Osteoblast (primary cell): ENCODE data around the gene ARHGEF40. TPM values are rescaled to one million over a fixed set of nuclear protein-coding genes. Genes with fewer than 3 reads are reported as not detected.

Source experiments
- DNase-seq: peaks from one replicate; pipeline ENCODE4 v3.0.0; 2011; ENCODE audit warnings: low spot score, mixed read lengths; ENCODE audit not compliant: insufficient read length; ENCODE audit errors: missing footprints
- H2AFZ ChIP-seq: 2 replicates; pipeline ENCODE4 v1.6.0; 2011; ENCODE audit warnings: mild to moderate bottlenecking, low read length
- H3K27ac ChIP-seq: 2 replicates; pipeline ENCODE4 v1.5.1; 2011; ENCODE audit warnings: mild to moderate bottlenecking, low read depth, low read length, moderate library complexity
- H3K27me3 ChIP-seq: 2 replicates; pipeline ENCODE4 v1.6.0; 2012; ENCODE audit warnings: mild to moderate bottlenecking, control low read depth, inconsistent platforms, low read length, moderate library complexity; ENCODE audit not compliant: insufficient read depth
- H3K36me3 ChIP-seq: 2 replicates; pipeline ENCODE4 v1.5.1; 2011; ENCODE audit warnings: mild to moderate bottlenecking, low read length, control low read depth, moderate library complexity; ENCODE audit not compliant: insufficient read depth
- H3K4me1 ChIP-seq: 2 replicates; pipeline ENCODE4 v1.5.1; 2011; ENCODE audit warnings: mild to moderate bottlenecking, low read length, control low read depth, moderate library complexity; ENCODE audit not compliant: insufficient read depth
- H3K4me2 ChIP-seq: 2 replicates; pipeline ENCODE4 v1.6.0; 2011; ENCODE audit warnings: mild to moderate bottlenecking, low read length; ENCODE audit not compliant: insufficient read depth
- H3K4me3 ChIP-seq: fragments of 200-600 bp; sonication (generic); 3 replicates; pipeline ENCODE4 v1.5.1; 2012; ENCODE audit warnings: mild to moderate bottlenecking, low read length, inconsistent platforms; ENCODE audit not compliant: insufficient read depth
- H3K79me2 ChIP-seq: 2 replicates; pipeline ENCODE4 v1.6.0; 2012; ENCODE audit warnings: mild to moderate bottlenecking, low read length, control low read depth, inconsistent platforms; ENCODE audit not compliant: insufficient read depth
- H3K9me3 ChIP-seq: 2 replicates; pipeline ENCODE4 v1.5.1; 2011; ENCODE audit warnings: low read depth, low read length, control low read depth
- H4K20me1 ChIP-seq: 2 replicates; pipeline ENCODE4 v1.6.0; 2012; ENCODE audit warnings: mild to moderate bottlenecking, low read length, control low read depth; ENCODE audit not compliant: insufficient read depth
- CTCF ChIP-seq: IDR thresholded peaks from 2 replicates; pipeline ENCODE4 v1.5.1; 2011; ENCODE audit warnings: mild to moderate bottlenecking, low read depth, low read length, moderate library complexity; ENCODE audit errors: extremely low read depth
- total RNA-seq: library from RNA; depleted of rRNA; stranded (reverse); fragments of >200 nt; gene quantifications from 2 replicates; pipeline ENCODE4 v1.2.3, GENCODE V29; 2012

Gene ARHGEF40
- total RNA-seq, 1 donor, result 33.3 TPM

DNA sequence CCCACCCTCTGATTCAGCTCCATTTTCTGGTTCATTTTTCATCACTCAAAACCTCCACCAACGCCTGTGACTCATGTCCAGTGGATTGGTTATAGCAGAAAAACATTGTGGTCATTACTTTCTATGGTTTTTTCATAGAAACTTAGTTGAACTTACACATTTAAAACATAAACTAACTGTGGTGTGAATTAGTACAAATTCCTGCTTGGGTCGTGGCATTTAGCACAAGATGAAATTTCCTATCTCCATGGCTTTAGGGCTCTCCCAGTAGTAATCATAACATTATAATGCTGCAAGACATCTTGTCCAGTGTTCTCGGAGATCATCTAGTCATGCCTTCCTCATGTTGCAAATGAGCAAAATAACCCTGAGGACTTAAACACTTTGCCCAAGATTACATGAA lies 20.8 kb upstream of the ARHGEF40 start:
- Histone ChIP-seq H3K4me3 (peak overlapping the region; percentile 52), H3K79me2 (no peaks in the 10 kb centered on the region), H4K20me1 (no peaks in the 10 kb centered on the region), H3K9me3 (no peaks in the 10 kb centered on the region), H2AFZ (peak overlapping the region; percentile 67), H3K4me1 (peaks cover 17% of the 10 kb centered on the region), H3K27ac (no peak overlapping the region), H3K4me2 (peak overlapping the region; percentile 76), H3K36me3 (no peaks in the 10 kb centered on the region), H3K27me3 (peaks cover 7% of the 10 kb centered on the region)
- DNase-seq, result peak; percentile 36
- TF ChIP-seq CTCF, result no peak

DNA sequence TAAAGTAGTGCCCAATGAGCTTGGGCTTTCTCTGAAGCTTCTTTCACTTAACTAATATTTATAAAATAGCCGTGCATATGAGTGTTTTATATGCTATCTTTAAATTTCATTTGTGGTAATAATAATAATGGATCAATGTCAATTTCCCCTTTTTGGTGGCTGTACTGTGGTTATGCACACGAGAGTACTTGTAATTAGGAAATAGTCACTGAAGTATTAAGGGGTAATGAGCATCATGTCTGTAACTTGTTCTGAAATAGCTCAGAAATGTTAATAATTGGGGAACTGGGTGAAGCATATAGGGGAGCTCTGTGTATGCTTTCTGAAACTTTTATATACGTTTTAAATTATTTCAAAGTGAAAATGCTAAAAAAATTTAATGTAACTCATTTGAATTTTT lies 19.5 kb upstream of the ARHGEF40 start:
- H3K4me1 ChIP-seq, result peaks cover 17% of the 10 kb centered on the region
- H3K27ac ChIP-seq, result no peak overlapping the region
- no peaks in the 10 kb centered on the region for H3K79me2 ChIP-seq
- no peaks in the 10 kb centered on the region for H3K36me3 ChIP-seq
- DNase-seq, result no peak
- no peak for TF ChIP-seq CTCF
- H3K27me3 ChIP-seq, result no peaks in the 10 kb centered on the region
- H3K4me2 ChIP-seq, result no peak overlapping the region
- H3K9me3 ChIP-seq, result no peaks in the 10 kb centered on the region
- no peak overlapping the region for H3K4me3 ChIP-seq
- no peaks in the 10 kb centered on the region for H4K20me1 ChIP-seq
- H2AFZ ChIP-seq, result no peak overlapping the region

DNA sequence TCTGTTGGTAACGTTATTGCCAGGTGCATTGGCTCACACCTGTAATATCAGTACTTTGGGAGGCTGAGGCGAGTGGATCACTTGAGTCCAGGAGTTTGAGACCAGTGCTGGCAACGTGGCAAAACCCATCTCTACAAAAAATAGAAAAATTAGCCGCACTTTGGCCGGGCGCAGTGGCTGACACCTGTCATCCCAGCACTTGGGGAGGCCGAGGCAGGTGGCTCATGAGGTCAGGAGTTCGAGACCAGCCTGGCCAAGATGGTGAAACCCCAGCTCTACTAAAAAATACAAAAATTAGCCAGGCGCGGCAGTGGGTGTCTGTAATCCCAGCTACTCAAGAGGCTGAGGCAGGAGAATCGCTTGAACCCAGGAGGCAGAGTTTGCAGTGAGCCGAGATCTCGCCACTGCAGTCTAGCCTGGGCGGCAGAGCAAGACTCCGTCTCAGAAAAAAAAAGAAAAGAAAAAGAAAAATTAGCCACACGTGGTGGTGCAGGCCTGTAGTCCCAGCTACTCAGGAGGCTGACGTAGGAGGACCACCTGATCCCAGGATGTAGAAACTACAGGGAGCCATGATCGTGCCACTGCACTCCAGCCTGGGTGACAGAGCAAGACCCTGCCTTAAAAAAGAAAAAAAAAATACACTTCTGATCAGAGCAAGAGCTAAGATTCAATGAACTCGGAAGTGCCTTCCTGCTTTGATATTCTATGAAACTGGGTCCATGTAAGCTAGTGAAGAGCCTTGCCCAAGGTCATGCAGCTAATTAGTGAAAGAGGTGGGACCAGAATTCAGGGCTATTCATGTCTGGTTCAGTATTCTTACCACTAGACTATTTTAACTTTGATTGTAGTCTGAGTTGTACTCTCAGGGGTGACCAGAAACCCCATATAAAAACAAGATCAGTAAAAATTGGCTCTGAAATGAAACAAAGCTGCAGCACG lies 16.7 kb upstream of the ARHGEF40 start:
- Histone ChIP-seq H3K4me2 (no peak overlapping the region), H3K9me3 (no peaks in the 10 kb centered on the region), H3K4me1 (peaks cover 21% of the 10 kb centered on the region), H2AFZ (no peak overlapping the region), H3K36me3 (no peaks in the 10 kb centered on the region), H3K27ac (no peak overlapping the region), H3K27me3 (no peaks in the 10 kb centered on the region), H4K20me1 (no peaks in the 10 kb centered on the region), H3K4me3 (no peak overlapping the region), H3K79me2 (no peaks in the 10 kb centered on the region)
- no peak for DNase-seq
- no peak for TF ChIP-seq CTCF

DNA sequence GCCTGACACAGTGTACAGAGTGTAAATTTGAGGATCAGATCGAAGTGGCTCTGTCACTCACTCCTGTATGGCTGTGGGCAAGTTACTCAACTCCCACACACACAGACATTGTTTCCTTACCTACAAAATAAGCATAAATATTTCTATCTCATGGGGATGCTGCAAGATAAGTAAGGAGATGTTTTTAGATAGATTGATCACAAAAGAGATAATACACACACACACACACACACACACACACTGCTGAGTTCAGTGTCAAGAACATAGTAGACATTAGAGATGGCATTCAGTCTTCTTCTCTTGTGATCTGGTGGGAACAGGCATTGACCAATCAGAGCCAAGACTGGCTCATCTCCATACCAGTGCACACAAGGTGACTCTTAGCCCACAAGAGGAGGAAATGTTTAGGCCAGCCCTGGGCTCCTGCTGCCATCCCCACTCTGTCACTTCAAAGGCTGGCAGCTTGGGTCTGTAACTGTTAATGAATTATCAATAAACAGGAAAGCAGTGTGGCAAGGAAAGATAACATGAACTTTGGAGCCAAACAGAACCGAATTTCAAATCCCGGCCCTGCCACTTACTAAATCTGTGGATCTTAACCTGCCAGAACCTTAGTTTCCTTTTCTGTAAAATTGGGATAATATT lies 15.9 kb upstream of the ARHGEF40 start:
- Histone ChIP-seq H3K4me3 (no peak overlapping the region), H3K27me3 (no peaks in the 10 kb centered on the region)

More for the DNA sequence above, 15.9 kb upstream of the ARHGEF40 start:
- no peak overlapping the region for H3K4me2 ChIP-seq
- H2AFZ ChIP-seq, result no peak overlapping the region
- H3K9me3 ChIP-seq, result no peaks in the 10 kb centered on the region
- no peaks in the 10 kb centered on the region for H3K79me2 ChIP-seq
- no peaks in the 10 kb centered on the region for H4K20me1 ChIP-seq
- H3K36me3 ChIP-seq, result no peaks in the 10 kb centered on the region
- DNase-seq, result no peak
- H3K4me1 ChIP-seq, result peaks cover 17% of the 10 kb centered on the region
- no peak for TF ChIP-seq CTCF
- no peak overlapping the region for H3K27ac ChIP-seq
